Ishikawa (cell line): Measurements from ENCODE around the gene DCAF11.

ENCODE experiments used
- CEBPB ChIP-seq: IDR thresholded peaks from 2 replicates; pipeline ENCODE4 v1.6.1; 2012
- CREB1 ChIP-seq: IDR thresholded peaks from 2 replicates; pipeline ENCODE4 v1.6.1; 2012; ENCODE audit warnings: low read depth
- EGR1 ChIP-seq: IDR thresholded peaks from 2 replicates; pipeline ENCODE4 v1.6.1; 2012
- EP300 ChIP-seq: IDR thresholded peaks from 2 replicates; pipeline ENCODE4 v1.6.1; 2012; ENCODE audit warnings: borderline replicate concordance
- FOXM1 ChIP-seq: IDR thresholded peaks from 2 replicates; pipeline ENCODE4 v1.6.1; 2012; ENCODE audit warnings: low read depth, borderline replicate concordance
- MAX ChIP-seq: IDR thresholded peaks from 2 replicates; pipeline ENCODE4 v1.6.1; 2012
- NFIC ChIP-seq: IDR thresholded peaks from 2 replicates; pipeline ENCODE4 v1.6.1; 2012
- RAD21 ChIP-seq: IDR thresholded peaks from 2 replicates; pipeline ENCODE4 v1.6.1; 2012; ENCODE audit warnings: low read depth
- TAF1 ChIP-seq: IDR thresholded peaks from 2 replicates; pipeline ENCODE4 v1.6.1; 2012; ENCODE audit warnings: low read depth, mild to moderate bottlenecking
- TCF12 ChIP-seq: IDR thresholded peaks from 2 replicates; pipeline ENCODE4 v1.6.1; 2012; ENCODE audit warnings: low read depth
- TEAD4 ChIP-seq: IDR thresholded peaks from 2 replicates; pipeline ENCODE4 v1.6.1; 2012
- USF1 ChIP-seq: IDR thresholded peaks from 2 replicates; pipeline ENCODE4 v1.6.1; 2012
- YY1 ChIP-seq: IDR thresholded peaks from 2 replicates; pipeline ENCODE4 v1.6.1; 2012; ENCODE audit warnings: low read depth
- ZBTB7A ChIP-seq: IDR thresholded peaks from 2 replicates; pipeline ENCODE4 v1.6.1; 2012; ENCODE audit warnings: low read depth
- TF ChIP-seq, protein P1 (sequence below): IDR thresholded peaks from 2 replicates; pipeline ENCODE4 v1.6.1; 2012; ENCODE audit warnings: low read depth, mild to moderate bottlenecking

DCAF11 gene

GRCh38 chr14:24114532-24115421, at the start of gene DCAF11, which contains the start of gene NRL:
DCAF11 (plus strand) TSS chr14:24114777; CDS start chr14:24115595, 818 bp downstream.
NRL (minus strand) TSS chr14:24114949; CDS start chr14:24082848, 32,101 bp downstream.
- TF ChIP-seq FOXM1 = no peak
- TF ChIP-seq CREB1 = peak; percentile 87
- no peak for TF ChIP-seq NFIC
- TF ChIP-seq RAD21 = no peak
- TF ChIP-seq MAX = peak; percentile 96
- TF ChIP-seq TAF1 = peak; percentile 54
- peak; percentile 94 for TF ChIP-seq EGR1
- peak; percentile 46; the same call in 1 of the 2 replicates for TF ChIP-seq TCF12
- no peak for TF ChIP-seq CEBPB
- TF ChIP-seq ZBTB7A = no peak
- TF ChIP-seq YY1 = no peak; the same call in 1 of the 2 replicates
- TF ChIP-seq, protein P1, sequence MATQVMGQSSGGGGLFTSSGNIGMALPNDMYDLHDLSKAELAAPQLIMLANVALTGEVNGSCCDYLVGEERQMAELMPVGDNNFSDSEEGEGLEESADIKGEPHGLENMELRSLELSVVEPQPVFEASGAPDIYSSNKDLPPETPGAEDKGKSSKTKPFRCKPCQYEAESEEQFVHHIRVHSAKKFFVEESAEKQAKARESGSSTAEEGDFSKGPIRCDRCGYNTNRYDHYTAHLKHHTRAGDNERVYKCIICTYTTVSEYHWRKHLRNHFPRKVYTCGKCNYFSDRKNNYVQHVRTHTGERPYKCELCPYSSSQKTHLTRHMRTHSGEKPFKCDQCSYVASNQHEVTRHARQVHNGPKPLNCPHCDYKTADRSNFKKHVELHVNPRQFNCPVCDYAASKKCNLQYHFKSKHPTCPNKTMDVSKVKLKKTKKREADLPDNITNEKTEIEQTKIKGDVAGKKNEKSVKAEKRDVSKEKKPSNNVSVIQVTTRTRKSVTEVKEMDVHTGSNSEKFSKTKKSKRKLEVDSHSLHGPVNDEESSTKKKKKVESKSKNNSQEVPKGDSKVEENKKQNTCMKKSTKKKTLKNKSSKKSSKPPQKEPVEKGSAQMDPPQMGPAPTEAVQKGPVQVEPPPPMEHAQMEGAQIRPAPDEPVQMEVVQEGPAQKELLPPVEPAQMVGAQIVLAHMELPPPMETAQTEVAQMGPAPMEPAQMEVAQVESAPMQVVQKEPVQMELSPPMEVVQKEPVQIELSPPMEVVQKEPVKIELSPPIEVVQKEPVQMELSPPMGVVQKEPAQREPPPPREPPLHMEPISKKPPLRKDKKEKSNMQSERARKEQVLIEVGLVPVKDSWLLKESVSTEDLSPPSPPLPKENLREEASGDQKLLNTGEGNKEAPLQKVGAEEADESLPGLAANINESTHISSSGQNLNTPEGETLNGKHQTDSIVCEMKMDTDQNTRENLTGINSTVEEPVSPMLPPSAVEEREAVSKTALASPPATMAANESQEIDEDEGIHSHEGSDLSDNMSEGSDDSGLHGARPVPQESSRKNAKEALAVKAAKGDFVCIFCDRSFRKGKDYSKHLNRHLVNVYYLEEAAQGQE = no peak
- TF ChIP-seq TEAD4 = peak; percentile 27; the same call in 1 of the 2 replicates
- TF ChIP-seq USF1 = peak; percentile 94
- TF ChIP-seq EP300 = no peak; the same call in 1 of the 2 replicates

DNA sequence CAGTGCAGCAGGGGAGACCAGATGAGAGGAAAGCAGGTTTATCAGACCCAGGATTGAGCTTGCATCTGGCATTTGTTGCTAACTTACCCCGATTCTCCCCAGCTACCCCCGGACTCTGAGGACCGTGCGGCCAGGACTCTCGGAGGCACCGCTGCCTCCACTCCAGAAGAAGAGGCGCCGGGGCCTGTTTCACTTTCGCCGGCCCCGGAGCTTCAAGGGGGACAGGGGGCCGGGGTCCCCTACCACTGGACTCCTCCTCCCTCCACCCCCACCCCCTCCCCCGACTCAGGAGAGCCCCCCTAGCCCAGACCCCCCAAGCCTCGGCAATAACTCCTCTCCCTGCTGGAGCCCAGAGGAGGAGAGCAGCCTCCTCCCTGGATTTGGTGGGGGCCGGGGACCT, 49.7 kb upstream of the DCAF11 start:
- TF ChIP-seq, protein P1 = no peak
- TF ChIP-seq EP300 (no peak), MAX (no peak), FOXM1 (no peak), YY1 (no peak), TEAD4 (no peak), NFIC (no peak), CREB1 (no peak), EGR1 (no peak), ZBTB7A (no peak), TAF1 (no peak)

- no peak for TF ChIP-seq YY1
- TF ChIP-seq CEBPB = no peak
- no peak for TF ChIP-seq TEAD4
- TF ChIP-seq TAF1 = no peak
- no peak for TF ChIP-seq RAD21
- TF ChIP-seq TCF12 = no peak
- TF ChIP-seq FOXM1 = no peak
- TF ChIP-seq, protein P1 = no peak
- no peak for TF ChIP-seq MAX
- TF ChIP-seq ZBTB7A = no peak
- TF ChIP-seq NFIC = no peak
- TF ChIP-seq EP300 = no peak
- TF ChIP-seq EGR1 = no peak
- TF ChIP-seq CREB1 = no peak
- TF ChIP-seq USF1 = no peak
Observed at GRCh38 chr14:24065408-24065807, 49.2 kb upstream of the DCAF11 start.
